GM10847 (cell line): ENCODE measurements around the gene CELF6.

Source experiments
- POLR2A ChIP-seq: IDR thresholded peaks from 2 replicates; pipeline ENCODE4 v1.6.1; 2011; ENCODE audit not compliant: insufficient read length; ENCODE audit errors: extremely low read depth

Gene CELF6

GRCh38 chr15:72319985-72320671 lies at the start of gene CELF6:
CELF6 (minus strand) TSS chr15:72320157; CDS start chr15:72319874, 283 bp downstream.
- TF ChIP-seq POLR2A, result no peak

GRCh38 chr15:72368899-72369298 lies 48.9 kb upstream of the CELF6 start:
- TF ChIP-seq POLR2A, result no peak

- no peak for TF ChIP-seq POLR2A
Observed at GRCh38 chr15:72368325-72368724, 48.4 kb upstream of the CELF6 start.

- TF ChIP-seq POLR2A, result no peak
Observed at GRCh38 chr15:72365844-72366243, 45.9 kb upstream of the CELF6 start.

GRCh38 chr15:72361176-72361575 lies 41.2 kb upstream of the CELF6 start:
- TF ChIP-seq POLR2A, result no peak

- no peak for TF ChIP-seq POLR2A
Observed at GRCh38 chr15:72358650-72359171, 38.8 kb upstream of the CELF6 start.

- no peak for TF ChIP-seq POLR2A
Observed at GRCh38 chr15:72358121-72358520, 38.2 kb upstream of the CELF6 start.

GRCh38 chr15:72354496-72354895 lies 34.5 kb upstream of the CELF6 start:
- TF ChIP-seq POLR2A, result no peak

- no peak for TF ChIP-seq POLR2A
Observed at GRCh38 chr15:72353266-72353665, 33.3 kb upstream of the CELF6 start.

GRCh38 chr15:72345806-72346205 lies 25.8 kb upstream of the CELF6 start:
- no peak for TF ChIP-seq POLR2A

GRCh38 chr15:72345280-72345679 lies 25.3 kb upstream of the CELF6 start:
- TF ChIP-seq POLR2A, result no peak

- TF ChIP-seq POLR2A, result no peak
Observed at GRCh38 chr15:72344602-72345001, 24.6 kb upstream of the CELF6 start.

GRCh38 chr15:72342385-72342784 lies 22.4 kb upstream of the CELF6 start:
- TF ChIP-seq POLR2A, result no peak

- no peak for TF ChIP-seq POLR2A
Observed at GRCh38 chr15:72341361-72341760, 21.4 kb upstream of the CELF6 start.

- no peak for TF ChIP-seq POLR2A
Observed at GRCh38 chr15:72340366-72340765, 20.4 kb upstream of the CELF6 start.

GRCh38 chr15:72339777-72340177 lies 19.8 kb upstream of the CELF6 start:
- no peak for TF ChIP-seq POLR2A

GRCh38 chr15:72338617-72339321 lies 18.8 kb upstream of the CELF6 start:
- TF ChIP-seq POLR2A, result no peak

GRCh38 chr15:72338148-72338547 lies 18.2 kb upstream of the CELF6 start:
- TF ChIP-seq POLR2A, result no peak
